ENCODE data around the gene CPPED1.

Gene CPPED1

DNA sequence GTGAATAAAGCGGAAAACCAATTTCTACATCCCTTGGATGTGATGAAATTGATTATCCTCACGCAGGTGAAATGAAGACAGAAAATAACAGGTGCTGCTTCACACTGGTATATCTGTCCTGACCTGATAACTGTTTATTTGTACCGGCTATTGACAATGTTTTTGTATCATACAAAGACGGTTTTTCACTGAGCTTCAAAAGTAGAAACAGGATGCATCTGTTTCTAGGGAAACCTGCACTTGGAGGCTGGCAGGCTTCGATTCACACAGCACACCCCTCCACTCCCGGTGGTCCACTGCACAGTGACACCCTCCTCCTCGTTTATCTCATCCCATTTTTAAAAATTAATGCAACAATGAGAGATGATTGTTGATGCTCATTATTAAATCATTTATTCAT, 104.5 kb downstream of the CPPED1 start:
- Mint-ChIP-seq H3K36me3 (peaks cover 10% of the 10 kb centered on the region), H3K9me3 (no peaks in the 10 kb centered on the region), H3K27me3 (no peaks in the 10 kb centered on the region), H3K4me3 (no peak overlapping the region), H3K27ac (no peak overlapping the region), H3K4me1 (no peaks in the 10 kb centered on the region)

DNA sequence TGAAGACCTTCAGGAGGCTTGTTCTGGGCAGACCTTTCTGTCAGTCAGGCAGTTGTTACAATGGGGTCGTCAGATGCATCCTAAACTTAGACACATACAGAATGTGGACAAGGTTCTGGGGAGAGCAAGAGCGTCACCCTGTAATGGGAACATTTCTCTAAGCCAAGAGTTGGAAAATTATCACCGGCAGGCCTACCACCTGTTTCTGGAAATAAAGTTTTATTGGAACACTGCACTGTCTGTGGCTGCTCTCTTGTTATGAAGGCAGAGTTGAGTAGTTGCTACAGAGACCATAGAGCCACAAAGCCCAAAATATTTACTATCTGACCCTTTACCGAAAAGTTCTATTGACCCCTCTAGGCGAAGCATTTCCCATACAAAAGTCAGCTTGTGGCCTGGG, 106.2 kb downstream of the CPPED1 start:
- no peak overlapping the region for H3K27ac Mint-ChIP-seq
- no peaks in the 10 kb centered on the region for H3K9me3 Mint-ChIP-seq
- H3K27me3 Mint-ChIP-seq: no peaks in the 10 kb centered on the region
- H3K4me3 Mint-ChIP-seq: no peak overlapping the region
- peaks cover 10% of the 10 kb centered on the region for H3K36me3 Mint-ChIP-seq
- no peaks in the 10 kb centered on the region for H3K4me1 Mint-ChIP-seq

GRCh38 chr16:12695454-12695853, 108.2 kb downstream of the CPPED1 start:
- H3K4me3 Mint-ChIP-seq: no peak overlapping the region
- H3K9me3 Mint-ChIP-seq: no peaks in the 10 kb centered on the region
- no peak overlapping the region for H3K27ac Mint-ChIP-seq
- H3K4me1 Mint-ChIP-seq: no peaks in the 10 kb centered on the region
- H3K27me3 Mint-ChIP-seq: no peaks in the 10 kb centered on the region
- H3K36me3 Mint-ChIP-seq: peaks cover 10% of the 10 kb centered on the region

GRCh38 chr16:12690024-12690423, 113.7 kb downstream of the CPPED1 start:
- Mint-ChIP-seq H3K36me3 (no peaks in the 10 kb centered on the region), H3K4me1 (peaks cover 12% of the 10 kb centered on the region), H3K4me3 (no peak overlapping the region), H3K27ac (no peak overlapping the region), H3K9me3 (no peaks in the 10 kb centered on the region), H3K27me3 (no peaks in the 10 kb centered on the region)

DNA sequence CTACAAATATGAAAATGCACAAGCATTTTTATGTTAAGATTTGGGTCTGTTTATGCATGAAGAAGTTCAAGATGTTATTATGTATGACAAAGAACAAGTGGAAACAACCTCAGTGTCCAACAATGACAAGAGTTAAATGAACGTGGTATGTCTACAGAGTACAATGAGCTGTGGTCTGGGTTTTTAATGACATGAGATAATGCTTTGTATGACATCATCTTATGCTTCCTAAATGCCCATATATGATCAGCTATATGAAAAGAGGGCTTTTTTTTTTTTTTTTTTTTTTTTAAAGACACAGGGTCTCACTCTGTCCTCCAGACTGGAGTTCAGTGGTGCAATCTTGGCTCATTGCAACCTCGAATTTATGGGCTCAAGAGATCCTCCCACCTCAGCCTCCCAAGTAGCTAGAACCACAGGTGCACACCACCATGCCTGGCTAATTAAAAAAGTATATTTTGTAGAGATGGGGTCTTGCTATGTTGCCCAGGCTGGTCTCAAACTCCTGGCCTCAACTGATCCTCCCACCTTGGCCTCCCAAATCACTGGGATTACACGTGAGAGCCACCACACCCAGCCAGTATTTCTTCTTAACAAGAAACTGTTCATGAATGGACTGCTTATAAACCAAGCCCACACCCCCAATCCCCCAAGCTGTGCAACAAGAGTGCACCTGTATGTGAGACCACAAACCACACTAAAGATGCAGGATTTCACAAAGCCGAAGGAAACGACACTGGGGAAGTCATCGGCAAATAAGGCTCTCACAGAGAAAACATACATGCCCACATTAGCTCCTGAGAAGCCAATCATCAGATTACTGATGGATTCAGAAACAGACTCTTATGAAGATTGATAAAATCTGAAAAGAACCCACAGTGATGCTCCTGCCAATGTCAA, 114.5 kb downstream of the CPPED1 start:
- Mint-ChIP-seq H3K4me1 (peaks cover 12% of the 10 kb centered on the region), H3K27ac (no peak overlapping the region)

GRCh38 chr16:12685806-12686205, 117.9 kb downstream of the CPPED1 start:
- H3K4me1 Mint-ChIP-seq: peaks cover 12% of the 10 kb centered on the region
- H3K27ac Mint-ChIP-seq: no peak overlapping the region
- H3K9me3 Mint-ChIP-seq: no peaks in the 10 kb centered on the region
- no peak overlapping the region for H3K4me3 Mint-ChIP-seq
- no peaks in the 10 kb centered on the region for H3K27me3 Mint-ChIP-seq
- H3K36me3 Mint-ChIP-seq: peaks cover 2% of the 10 kb centered on the region

More for the DNA sequence above, 114.5 kb downstream of the CPPED1 start:
- Mint-ChIP-seq H3K9me3 (no peaks in the 10 kb centered on the region), H3K4me3 (no peak overlapping the region), H3K36me3 (no peaks in the 10 kb centered on the region), H3K27me3 (no peaks in the 10 kb centered on the region)

DNA sequence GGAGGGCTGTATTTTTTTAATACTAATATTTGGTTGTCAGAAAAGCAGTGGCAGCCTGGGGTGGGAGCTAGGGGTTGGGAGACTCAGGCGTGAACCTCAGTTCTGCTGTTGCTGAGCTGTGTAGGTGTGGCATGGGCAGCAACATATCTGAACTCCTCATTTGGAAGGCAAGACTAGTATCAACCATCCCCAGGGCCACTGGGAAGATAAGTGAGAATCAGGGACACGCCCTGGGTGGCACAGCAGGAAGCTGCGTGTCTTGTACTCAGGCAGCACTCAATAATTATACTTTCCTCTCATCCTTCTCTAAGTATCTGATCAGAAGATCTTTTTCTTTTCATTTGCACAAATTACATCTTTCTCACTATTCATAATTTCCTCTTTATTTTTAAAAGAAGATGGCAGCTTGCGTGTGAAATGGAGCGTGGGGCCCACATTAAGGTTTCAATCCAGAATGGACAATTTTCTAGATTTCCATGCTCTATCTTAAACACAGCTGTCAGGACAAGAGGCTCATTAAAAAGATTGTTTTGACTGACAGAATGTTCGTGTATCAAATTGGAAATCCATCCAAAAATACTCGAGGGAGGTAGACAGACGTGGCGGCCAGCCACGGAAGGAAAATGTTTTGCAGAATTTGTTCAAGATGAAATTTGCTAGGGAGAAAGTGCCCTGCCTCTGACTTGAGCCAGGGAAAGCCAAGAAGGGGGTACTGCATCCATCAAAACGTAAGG, 121.1 kb downstream of the CPPED1 start:
- no peak overlapping the region for H3K27ac Mint-ChIP-seq
- H3K4me1 Mint-ChIP-seq: peaks cover 7% of the 10 kb centered on the region
- H3K9me3 Mint-ChIP-seq: no peaks in the 10 kb centered on the region
- H3K36me3 Mint-ChIP-seq: peaks cover 2% of the 10 kb centered on the region
- no peaks in the 10 kb centered on the region for H3K27me3 Mint-ChIP-seq
- no peak overlapping the region for H3K4me3 Mint-ChIP-seq

GRCh38 chr16:12681653-12682052, 122.0 kb downstream of the CPPED1 start:
- H3K27me3 Mint-ChIP-seq: no peaks in the 10 kb centered on the region
- H3K27ac Mint-ChIP-seq: no peak overlapping the region
- no peak overlapping the region for H3K4me3 Mint-ChIP-seq
- H3K36me3 Mint-ChIP-seq: peaks cover 2% of the 10 kb centered on the region
- no peaks in the 10 kb centered on the region for H3K9me3 Mint-ChIP-seq
- peaks cover 16% of the 10 kb centered on the region for H3K4me1 Mint-ChIP-seq

DNA sequence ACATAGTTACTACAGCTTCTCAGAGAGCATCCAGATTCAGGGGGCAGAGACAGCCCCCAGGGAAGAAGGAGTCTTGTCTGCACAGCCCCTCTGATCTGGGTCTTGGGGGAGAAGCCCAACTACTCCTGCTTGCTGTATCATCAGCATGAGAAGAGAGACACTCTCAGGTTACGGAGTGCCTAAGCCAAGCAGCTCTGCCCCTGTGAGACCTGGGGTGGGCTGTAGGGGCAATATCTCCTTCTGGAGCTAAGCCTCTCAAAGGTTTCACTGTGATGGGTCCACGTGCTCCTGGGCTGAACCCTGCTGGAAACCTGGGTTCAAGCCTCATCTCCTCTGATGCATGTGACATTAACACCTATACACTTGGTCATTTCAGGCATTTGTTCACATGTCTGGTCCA, 123.2 kb downstream of the CPPED1 start:
- Mint-ChIP-seq H3K4me3 (no peak overlapping the region), H3K4me1 (peaks cover 17% of the 10 kb centered on the region), H3K36me3 (peaks cover 2% of the 10 kb centered on the region), H3K27ac (no peak overlapping the region), H3K9me3 (no peaks in the 10 kb centered on the region), H3K27me3 (no peaks in the 10 kb centered on the region)

- Mint-ChIP-seq H3K36me3 (peaks cover 2% of the 10 kb centered on the region), H3K4me3 (no peak overlapping the region), H3K4me1 (peaks cover 17% of the 10 kb centered on the region), H3K27ac (no peak overlapping the region), H3K27me3 (no peaks in the 10 kb centered on the region), H3K9me3 (no peaks in the 10 kb centered on the region)
Observed at GRCh38 chr16:12679660-12680272, 123.9 kb downstream of the CPPED1 start.

GRCh38 chr16:12678983-12679382, 124.7 kb downstream of the CPPED1 start:
- H3K4me3 Mint-ChIP-seq: no peak overlapping the region
- no peak overlapping the region for H3K27ac Mint-ChIP-seq
- peaks cover 2% of the 10 kb centered on the region for H3K36me3 Mint-ChIP-seq
- H3K9me3 Mint-ChIP-seq: no peaks in the 10 kb centered on the region
- peaks cover 17% of the 10 kb centered on the region for H3K4me1 Mint-ChIP-seq
- no peaks in the 10 kb centered on the region for H3K27me3 Mint-ChIP-seq

- Mint-ChIP-seq H3K27me3 (no peaks in the 10 kb centered on the region), H3K27ac (no peak overlapping the region), H3K4me1 (peaks cover 17% of the 10 kb centered on the region), H3K9me3 (no peaks in the 10 kb centered on the region), H3K36me3 (peaks cover 2% of the 10 kb centered on the region), H3K4me3 (no peak overlapping the region)
Observed at GRCh38 chr16:12677502-12677901, 126.2 kb downstream of the CPPED1 start.

DNA sequence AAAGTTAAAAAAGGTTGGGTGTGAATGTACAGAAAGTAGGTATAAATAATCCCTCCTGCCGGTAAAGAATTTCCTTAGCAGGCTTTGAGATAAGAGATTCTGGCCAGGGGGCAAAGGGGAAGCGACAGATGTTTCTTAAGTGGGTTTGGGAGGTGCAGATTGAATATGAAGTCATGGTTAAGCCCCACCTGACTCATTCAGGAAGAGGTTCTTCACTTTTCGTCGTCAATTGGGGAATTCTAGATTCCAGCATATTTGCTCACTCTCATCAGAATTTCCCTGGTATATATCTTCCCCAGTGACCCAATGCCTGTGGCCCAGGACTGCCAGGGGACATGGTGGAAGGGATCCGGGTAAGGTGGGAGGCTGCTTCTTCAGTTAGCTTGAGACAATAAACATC, 127.8 kb downstream of the CPPED1 start:
- Mint-ChIP-seq H3K27ac (no peak overlapping the region), H3K4me1 (peaks cover 17% of the 10 kb centered on the region), H3K9me3 (no peaks in the 10 kb centered on the region), H3K4me3 (no peak overlapping the region), H3K27me3 (no peaks in the 10 kb centered on the region), H3K36me3 (no peaks in the 10 kb centered on the region)

GRCh38 chr16:12675046-12675445, 128.6 kb downstream of the CPPED1 start:
- Mint-ChIP-seq H3K27me3 (no peaks in the 10 kb centered on the region), H3K4me1 (peaks cover 17% of the 10 kb centered on the region), H3K4me3 (no peak overlapping the region), H3K27ac (no peak overlapping the region), H3K36me3 (no peaks in the 10 kb centered on the region), H3K9me3 (no peaks in the 10 kb centered on the region)

DNA sequence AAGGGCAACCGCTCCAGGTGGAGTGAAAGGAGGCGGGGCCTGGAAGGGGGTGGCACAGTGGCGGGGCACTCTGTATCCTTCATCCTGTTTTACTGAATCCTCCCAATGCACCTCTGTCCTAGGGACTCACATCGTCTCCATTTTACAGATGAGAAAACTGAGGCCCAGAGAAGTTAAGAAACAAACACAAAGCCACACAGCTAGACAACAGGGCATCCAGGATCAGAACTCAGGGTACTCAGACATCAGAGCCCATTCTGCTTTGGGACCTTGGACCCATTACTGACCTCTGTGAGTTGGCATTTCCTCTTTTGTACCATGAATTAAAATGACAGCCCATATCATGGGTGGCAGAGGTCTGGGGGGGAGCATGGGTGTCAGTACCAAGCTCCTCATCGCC, 129.2 kb downstream of the CPPED1 start:
- H3K27ac Mint-ChIP-seq: no peak overlapping the region
- H3K4me3 Mint-ChIP-seq: no peak overlapping the region
- no peaks in the 10 kb centered on the region for H3K9me3 Mint-ChIP-seq
- peaks cover 17% of the 10 kb centered on the region for H3K4me1 Mint-ChIP-seq
- no peaks in the 10 kb centered on the region for H3K27me3 Mint-ChIP-seq
- H3K36me3 Mint-ChIP-seq: no peaks in the 10 kb centered on the region

- Mint-ChIP-seq H3K27ac (no peak overlapping the region), H3K9me3 (no peaks in the 10 kb centered on the region), H3K4me3 (no peak overlapping the region), H3K27me3 (no peaks in the 10 kb centered on the region), H3K36me3 (no peaks in the 10 kb centered on the region), H3K4me1 (peaks cover 17% of the 10 kb centered on the region)
Observed at GRCh38 chr16:12674071-12674470, 129.6 kb downstream of the CPPED1 start.

Data from activated naive CD4-positive, alpha-beta T cell treated with anti-CD3 and anti-CD28 coated beads, Interleukin-2, amount 50 U/mL, for 24 hours (primary cell).